NCI-H345 treated with DMSO at 0.1 percent for 48 hours (cell line): Measurements from ENCODE around the gene CDH6.

ENCODE experiments used
- DNase-seq: peaks from one replicate; lab custom pipeline; 2025; ENCODE audit not compliant: unreplicated experiment; lab: John Stamatoyannopoulos, UW

CDH6 gene

DNA sequence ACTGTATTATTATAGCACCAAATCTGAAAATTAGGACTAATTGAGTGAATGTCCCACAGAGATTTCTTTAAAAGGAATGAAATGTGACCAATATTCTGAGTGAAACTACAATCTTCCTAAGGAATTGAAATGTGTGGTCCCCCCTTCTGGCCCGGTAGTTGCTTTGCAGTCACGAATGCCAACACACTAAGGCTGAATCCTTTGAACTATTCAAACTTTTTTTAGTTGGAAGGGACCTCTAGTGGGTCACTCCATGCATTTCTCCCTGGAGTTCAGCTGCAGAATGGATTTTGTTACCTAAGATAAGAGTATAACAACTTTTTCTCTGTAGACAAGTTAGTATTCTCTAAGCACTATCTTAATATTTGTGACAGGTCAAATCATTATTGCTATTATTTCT is 2.8 kb downstream of the CDH6 start:
- DNase-seq: no peak

DNA sequence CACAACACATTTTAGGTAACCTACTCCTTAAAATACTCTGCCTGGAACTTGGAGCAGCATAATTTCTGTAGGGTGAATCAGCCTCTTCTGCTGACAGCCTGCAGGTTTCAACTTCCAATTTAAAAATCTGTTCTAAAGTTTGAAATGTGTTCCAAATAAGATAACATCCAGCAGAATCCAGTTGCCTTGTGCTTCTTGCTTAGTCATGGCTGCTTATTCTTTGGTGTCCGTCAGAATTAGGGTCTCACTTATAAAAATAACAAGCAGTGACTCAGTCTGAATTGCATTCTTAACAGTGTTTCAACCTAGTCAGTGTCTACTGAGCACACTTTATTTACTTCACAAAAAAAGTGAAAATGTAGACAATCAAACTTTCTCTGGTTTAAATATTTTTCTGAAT is 3.7 kb downstream of the CDH6 start:
- no peak for DNase-seq

DNA sequence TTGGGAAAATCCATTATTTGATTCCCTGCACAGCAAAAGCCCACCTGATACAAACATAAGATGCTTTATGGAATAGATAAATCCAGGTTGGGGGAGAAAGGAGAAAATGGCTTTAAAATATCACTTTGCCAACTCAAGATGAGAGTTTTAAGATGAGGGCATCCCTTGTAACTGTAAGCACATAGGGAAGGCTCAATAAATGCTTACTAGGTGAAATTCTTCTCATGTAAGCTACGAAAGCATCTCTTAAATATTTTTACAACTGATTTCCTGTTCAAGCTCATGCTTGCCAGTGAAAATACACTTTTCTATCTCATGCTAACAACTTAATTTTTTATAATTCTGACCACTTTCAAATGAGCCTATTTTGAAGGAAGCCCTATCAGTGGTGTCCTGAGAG is 11.5 kb downstream of the CDH6 start:
- no peak for DNase-seq

DNA sequence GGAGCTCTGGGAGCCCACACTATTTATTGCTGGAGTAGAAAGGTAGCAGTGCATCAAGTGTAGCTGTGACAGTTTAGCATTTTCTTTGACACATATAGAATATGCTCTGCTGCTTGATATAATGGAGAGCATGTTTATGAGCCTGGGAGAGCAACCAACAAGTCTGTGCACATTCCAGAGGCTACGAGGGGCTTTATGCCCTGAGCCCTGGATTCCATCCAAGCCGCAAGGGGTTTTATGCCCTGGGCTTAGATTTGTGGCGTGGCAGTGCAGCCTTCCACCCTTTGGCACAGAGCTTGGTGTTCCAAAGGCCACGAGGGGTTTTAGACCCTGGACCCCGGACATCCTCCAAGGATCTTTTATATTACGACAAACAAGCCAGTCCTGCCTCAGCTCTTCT is 14.6 kb downstream of the CDH6 start:
- DNase-seq: no peak

DNA sequence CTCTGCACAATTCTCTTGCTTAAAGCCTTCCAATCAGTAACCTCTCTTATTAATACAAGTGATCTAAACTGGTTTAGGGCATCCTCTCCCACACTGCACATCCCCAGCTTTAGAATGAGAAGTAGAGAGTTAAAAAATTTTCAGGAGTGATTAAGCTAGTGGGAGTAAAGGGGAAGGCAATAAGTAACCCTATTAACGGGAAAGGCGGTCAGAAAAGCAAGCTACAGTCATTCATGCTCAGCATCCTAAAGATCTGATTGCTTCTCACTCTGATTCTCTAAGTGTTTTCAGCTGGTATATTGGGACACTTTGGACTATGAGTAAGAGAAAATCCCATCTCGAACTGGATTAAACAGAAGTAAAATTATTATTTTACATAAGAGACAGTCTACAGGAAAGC is 15.8 kb downstream of the CDH6 start:
- no peak for DNase-seq

DNA sequence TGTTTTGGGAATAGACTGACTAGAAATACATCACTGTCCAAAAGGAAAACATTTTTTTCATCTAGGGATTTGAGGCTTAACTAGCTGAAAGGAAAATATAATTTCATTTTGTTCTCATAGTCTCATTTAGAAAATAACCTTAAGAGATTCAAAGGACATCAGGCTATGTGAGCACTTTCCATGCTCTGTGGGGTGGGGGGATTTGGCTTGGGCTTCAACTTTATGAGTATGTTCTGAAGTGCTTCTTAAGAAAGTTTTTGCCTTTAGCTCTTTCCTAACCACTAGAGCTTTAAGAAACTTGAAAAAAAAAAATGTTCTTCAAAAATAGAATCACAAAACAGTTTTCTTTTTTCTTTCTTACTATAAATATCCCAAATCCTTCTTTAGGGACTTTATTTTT is 17.6 kb downstream of the CDH6 start:
- no peak for DNase-seq

DNA sequence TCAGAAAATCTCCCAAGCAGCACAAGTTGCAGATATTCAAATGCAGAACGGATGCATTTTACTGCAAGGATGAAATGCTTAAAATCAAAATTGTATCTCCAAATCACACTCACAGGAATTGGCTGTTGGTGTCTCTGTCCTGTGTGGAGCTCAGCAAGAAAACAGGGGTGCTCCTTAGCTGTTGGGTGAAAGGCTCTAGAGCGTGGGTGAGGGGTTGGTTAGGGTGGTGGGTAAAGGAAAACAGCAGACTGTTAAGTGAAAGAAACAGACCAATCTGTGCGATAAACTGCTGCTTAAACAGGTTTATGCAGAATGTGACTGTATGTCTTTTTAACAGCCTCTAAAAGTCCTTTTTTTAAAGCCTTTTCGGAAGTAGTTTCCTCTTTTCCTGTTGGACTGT is 19.8 kb downstream of the CDH6 start:
- no peak for DNase-seq

DNA sequence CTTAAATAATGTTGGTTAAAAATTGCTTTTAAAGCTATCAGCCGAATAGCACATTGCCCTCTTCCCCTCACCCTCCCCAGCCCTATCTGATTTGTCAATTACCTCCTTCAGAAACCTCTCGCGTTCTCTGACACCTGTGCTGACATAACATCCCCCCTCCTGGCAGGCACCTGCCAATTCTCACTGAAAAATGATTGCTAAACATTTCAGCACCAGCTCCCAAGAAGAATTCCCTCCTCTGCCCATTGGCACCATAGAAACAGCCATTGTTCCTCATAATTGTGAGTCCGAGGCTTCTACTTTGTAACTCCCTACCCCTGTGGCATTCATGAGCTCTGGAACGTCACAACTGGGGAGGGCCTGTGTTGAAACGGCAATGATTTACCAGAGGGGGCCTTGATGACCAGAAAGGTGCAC is 20.2 kb downstream of the CDH6 start:
- peak; percentile 55 for DNase-seq

DNA sequence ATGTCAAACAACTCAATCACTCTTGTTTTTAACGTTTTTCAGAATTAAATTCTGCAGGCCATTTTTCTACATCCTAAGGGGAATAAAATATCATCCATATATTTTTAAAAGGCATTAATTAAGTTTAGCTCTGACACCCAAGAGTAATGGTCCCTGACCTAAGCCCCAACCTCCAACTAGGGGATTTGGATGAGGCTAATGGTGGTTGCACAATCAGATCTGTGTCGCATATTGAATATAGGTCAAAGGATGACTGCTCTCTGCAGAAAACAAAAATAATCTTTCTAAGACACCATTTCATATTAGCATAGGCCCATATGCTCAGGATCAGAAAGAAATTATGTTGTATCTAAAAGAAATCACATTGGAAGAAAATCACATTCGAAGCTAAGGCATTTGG is 20.7 kb downstream of the CDH6 start:
- DNase-seq: no peak

DNA sequence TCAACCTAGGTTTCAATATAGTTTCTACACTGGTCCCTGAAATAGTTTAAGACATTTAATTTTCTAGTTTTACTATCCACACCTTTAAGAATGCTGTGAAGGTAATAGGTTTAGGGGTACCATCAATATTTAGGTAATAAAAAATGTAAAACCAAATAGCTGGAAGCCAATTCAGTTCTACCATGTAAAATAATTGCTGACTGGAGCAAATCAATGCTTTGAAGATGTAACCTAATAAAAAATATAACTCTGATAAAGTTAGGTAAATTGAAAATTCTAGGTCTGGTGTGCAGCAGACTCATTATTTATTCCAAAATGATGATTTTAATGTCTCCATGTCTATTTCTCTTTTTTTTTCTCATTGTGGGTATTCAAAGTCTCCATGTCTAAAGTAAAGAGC is 21.8 kb downstream of the CDH6 start:
- DNase-seq: no peak

DNA sequence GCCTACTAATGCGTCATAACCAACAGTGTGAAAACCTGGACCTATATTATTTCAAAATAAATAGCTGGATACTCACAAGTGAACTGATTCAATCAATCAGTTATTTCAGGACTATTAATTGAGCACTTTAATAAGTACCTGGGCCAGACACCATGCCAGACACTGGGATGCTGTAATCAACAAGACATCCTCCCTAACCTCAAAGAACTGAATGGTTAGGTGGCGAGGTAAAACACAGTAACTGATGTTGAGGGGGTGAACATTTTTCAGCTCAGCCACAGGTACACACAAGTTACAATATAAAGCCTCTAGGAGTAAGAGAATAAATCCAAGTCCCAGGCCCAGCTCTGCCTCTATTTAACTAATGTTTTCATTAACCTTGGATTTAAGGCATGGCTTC is 24.0 kb downstream of the CDH6 start:
- DNase-seq: no peak

DNA sequence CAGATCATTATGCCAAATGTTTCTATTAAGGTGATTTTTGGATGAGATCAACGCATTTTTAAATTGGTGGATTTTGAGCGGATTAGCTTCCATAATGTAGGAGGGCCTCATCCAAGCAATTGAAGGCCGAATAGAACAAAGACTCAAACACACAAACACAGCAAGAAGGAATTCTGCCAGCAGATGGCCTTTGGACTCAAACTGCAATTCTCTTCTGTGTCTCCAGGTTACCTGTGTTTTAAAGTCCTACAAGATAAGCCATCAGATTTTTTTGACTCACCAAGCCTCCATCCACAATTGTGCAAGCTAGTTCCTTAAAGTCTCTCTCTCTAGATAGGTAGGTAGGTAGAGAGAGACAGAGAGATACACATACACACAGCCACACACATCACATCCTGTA is 25.5 kb downstream of the CDH6 start:
- no peak for DNase-seq

DNA sequence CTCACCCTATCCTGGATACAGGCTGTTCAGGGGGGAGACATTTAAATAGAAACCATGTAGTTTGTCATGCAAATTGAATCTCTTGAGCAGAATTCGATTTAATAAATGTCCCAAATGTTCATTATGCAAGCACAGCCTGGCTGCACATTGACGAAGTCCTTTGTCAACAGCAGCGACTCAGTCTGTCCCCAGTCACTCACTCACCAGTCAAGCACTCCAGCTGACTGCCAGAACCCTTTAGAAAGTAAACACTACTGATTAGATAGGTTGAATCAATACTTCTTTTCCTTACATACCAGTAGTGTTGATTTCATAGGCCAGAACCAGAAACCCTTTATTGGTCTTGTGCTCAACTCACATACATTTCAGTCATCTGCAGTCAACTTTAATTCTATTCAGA is 27.5 kb downstream of the CDH6 start:
- DNase-seq: peak; percentile 26

DNA sequence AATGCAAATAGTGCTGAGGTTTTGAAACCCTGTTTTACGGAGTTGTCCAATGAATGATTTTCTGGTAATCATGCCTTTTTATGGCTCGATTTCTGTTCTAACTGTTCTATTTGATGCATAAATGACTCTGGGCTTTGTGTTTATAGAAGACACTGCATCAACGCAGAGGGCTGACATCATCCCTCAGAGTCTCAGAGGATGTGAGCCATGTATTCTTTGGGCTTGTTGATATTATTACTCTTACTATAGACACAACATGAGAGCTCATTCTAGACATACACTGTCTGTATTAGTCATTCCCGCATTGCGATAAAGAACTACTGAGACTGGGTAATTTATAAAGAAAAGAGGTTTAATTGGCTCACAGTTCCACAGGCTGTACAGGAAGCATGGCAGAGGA is 31.6 kb downstream of the CDH6 start:
- no peak for DNase-seq

DNA sequence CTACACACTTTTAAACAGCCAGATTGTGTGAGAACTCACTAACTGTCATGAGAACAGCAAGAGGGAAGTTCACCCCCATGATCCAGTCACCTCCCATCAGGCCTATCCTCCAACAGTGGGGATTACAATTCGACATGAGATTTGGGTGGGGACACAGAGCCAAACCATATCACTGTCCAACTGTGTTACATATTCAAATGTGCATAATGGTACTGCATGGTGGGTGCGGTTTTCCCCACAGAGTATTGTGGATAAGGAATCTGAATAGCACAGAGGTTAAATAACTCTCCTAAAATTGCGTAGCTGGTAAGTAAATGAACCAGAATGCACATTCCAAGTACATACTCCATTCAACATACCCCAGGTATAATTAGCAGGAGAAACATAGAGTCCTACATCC is 32.1 kb downstream of the CDH6 start:
- DNase-seq: no peak

DNA sequence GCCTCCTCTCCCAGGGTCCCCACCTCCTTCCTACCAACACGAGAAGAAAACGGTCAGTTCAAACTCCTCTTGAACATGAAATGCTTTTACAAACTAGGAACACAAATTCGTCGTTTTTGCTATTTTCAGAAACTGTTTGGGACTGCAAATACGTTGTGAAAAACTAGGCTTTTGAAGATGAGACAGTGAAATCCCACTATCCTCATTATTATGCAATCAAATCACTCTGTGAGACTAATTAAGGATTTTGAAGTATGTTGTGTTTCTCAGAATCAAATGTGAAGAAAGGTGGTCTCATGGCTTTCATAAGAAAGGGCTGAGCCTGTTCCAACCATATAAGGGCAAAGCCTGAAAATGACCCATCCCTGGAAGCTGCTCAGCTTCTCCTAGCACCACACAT is 33.2 kb downstream of the CDH6 start:
- no peak for DNase-seq

DNA sequence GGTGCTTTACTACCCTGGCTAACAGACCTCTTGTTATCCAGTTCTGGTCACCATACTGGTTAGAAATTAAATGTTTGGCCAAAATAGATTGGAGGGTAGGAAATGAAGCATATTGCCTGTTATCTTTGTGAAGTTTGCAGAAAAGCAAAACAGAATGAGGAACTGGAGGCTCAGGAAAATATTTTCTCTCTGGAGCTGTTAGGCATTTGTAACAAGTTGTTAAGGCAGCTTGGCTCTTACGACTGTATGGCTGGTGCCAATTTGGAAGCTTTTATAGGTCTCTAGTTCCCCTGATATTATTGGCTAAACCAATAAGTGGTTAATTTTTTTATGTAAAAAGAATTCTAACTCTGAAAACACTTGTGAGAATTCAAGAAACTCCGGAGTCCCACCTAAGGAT is 35.8 kb downstream of the CDH6 start:
- DNase-seq: no peak

DNA sequence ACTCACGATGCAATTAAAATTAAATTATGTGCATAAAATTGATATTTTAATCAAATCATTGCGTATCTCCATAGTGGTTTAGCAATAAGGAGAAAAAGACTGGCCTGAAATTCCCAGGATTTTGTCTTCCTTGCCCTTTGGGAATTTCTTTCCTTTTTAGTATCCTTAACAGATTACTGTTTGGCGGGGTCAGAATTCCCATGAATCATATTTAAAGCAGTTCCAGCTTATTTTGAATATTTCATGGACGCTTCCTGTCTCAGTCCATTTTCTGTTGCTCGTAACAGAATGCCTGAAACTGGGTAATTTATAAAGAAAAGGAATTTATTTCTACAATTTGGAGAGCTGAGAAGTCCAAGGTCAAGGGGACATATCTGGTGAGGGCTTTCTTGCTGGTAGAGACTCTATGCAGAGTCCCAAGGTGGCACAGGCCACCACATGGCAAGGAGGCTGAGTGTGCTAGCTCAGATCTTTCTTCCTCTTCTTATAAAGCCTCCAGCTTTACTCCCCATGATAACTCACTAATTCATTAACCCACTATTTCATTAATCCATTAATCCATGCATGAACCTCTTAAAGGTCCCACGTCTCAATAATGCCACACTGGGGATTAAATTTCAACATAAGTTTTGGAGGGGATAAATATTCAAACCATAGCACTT is 37.8 kb downstream of the CDH6 start:
- no peak for DNase-seq

DNA sequence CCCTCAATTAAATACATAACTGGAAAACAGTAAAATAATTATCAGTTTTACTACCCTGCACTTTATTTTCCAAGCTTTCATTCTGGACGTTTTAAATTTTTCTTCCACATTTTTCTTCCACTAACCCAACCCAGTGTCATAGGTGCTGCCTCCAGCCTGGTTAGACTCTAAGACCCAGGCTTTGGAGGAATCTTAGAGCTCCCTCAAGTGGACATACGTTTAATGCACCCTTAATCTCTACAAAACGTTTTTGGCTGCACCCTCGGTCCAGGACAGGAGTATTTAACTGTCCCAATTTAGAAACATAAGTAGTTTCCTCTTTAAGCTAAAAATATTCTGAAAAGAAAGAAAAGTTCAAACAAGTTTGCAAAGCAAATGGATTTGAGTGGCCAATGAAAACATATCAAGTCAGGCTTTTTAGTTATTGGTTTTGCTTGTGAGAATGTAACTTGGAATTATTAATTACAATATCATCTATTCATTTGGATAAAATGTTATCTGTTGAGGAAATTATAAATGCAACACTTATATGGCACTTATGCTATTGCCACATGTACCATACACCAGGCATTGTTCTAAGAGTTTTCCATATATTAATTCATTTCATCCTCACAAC is 38.9 kb downstream of the CDH6 start:
- DNase-seq: peak; percentile 51

DNA sequence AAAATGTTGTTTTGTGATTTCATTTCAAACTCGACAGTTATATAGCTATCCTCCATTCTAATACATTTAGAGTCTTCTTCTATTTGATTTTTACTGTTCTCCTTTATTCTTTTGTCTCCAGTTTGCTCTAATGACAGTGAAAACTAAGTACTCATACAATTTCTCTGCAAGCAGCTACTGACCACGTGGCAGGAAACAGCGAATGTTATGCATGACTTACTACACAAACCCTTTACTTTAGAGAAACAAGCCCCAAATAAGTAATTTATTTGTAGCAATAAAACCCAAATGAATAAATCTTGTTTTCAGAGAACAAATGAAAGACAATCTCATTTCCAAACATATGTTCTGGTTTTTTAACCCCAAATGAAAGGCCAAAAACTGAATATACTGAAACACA is 41.9 kb downstream of the CDH6 start:
- DNase-seq: no peak

DNA sequence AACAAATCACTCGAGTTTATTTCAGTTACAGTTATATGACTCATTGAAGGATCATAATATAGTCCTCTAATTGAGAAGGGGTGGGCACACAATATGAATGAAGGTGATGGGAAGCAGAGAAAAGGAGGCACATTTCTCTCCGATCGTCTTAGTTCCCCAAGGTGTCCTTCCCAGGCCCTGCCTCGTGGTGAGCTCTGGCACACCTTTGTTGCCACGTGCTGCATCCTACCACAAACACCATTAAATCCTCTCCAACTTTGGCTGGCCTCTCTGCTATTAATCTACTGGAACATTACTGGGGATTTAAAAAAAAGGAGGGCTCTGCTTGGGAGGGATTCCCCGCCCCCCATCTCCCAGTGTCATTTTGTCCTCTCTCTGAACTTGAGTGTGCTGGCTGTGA is 42.9 kb downstream of the CDH6 start:
- DNase-seq: no peak

DNA sequence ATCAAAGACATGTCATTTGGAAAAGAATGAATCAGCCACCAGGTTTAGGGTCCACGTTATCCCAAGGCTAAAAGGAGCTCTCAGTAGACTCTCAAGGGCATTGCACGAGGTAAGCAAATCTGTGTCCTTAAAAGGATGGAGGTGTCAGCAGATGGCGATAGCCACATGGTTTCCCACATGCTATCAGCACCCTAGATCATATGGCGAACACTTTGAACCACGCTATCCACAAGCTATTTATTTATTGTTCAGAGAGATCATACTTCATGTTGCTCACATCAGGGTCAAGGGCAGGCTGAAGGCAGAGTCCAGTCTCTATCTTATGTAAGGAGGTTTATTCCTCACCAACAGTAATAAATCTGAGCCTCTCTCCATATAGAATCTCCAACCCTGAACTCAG is 43.7 kb downstream of the CDH6 start:
- DNase-seq: no peak

DNA sequence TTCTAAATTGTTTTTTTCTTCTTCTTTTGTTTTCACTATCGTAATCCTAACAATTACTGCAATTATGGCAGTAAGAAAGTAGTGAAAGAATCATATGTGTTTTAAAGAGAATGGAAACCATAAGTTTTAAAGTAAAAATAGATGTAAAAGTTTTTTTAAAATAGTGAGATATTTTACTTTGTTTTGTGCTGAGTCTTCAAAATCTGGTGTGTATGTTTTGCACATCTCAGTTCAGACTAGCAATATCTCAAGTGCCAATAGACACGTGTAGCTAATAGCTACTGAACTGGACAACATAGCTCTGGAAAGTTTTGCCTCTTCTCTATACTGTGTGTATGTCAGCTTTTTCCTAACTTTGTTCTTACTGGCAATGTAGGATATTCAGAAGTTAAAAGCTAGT is 45.0 kb downstream of the CDH6 start:
- no peak for DNase-seq
